ENCODE measurements around the gene MDH1B. TPM values are rescaled to one million over a fixed set of nuclear protein-coding genes. Genes with fewer than 3 reads are reported as not detected.

Gene MDH1B
- total RNA-seq, 2 donors from 2014 or later = 0.37 to 0.50 TPM

GRCh38 chr2:206728277-206729199, 36.6 kb downstream of the MDH1B start:
- intact Hi-C loops (cut with DNase I) = no loop called here
- no peak for TF ChIP-seq CTCF (IDR thresholded peaks at IDR 0.05)

GRCh38 chr2:206727287-206727686, 37.8 kb downstream of the MDH1B start:
- intact Hi-C loops (cut with DNase I) = no loop called here
- no peak overlapping the region for H3K9ac ChIP-seq (ENCODE audit: low read depth in 2 of 2, low read length in 2 of 2)
- H3K4me3 ChIP-seq = no peak overlapping the region
- no peaks in the 10 kb centered on the region for H3K27me3 ChIP-seq
- H3K36me3 ChIP-seq = no peaks in the 10 kb centered on the region
- DNase-seq = no peak
- H3K4me1 ChIP-seq = no peaks in the 10 kb centered on the region
- TF ChIP-seq CTCF (IDR thresholded peaks at IDR 0.05) = no peak
- no peaks in the 10 kb centered on the region for H3K9me3 ChIP-seq
- H3K27ac ChIP-seq = no peak overlapping the region

More at GRCh38 chr2:206728277-206729199, 36.6 kb downstream of the MDH1B start:
- no peaks in the 10 kb centered on the region for H3K9me3 ChIP-seq
- H3K27me3 ChIP-seq = no peaks in the 10 kb centered on the region
- DNase-seq = no peak
- no peak overlapping the region for H3K27ac ChIP-seq
- no peaks in the 10 kb centered on the region for H3K4me1 ChIP-seq
- H3K4me3 ChIP-seq = no peak overlapping the region
- no peak overlapping the region for H3K9ac ChIP-seq (ENCODE audit: low read depth in 2 of 2, low read length in 2 of 2)
- no peaks in the 10 kb centered on the region for H3K36me3 ChIP-seq

- intact Hi-C loops (cut with DNase I) = no loop called here
- H3K27ac ChIP-seq = no peak overlapping the region
- H3K4me1 ChIP-seq = no peaks in the 10 kb centered on the region
- no peak for TF ChIP-seq CTCF (IDR thresholded peaks at IDR 0.05)
- no peak overlapping the region for H3K4me3 ChIP-seq
- H3K27me3 ChIP-seq = no peaks in the 10 kb centered on the region
- H3K9ac ChIP-seq (ENCODE audit: low read depth in 2 of 2, low read length in 2 of 2) = no peak overlapping the region
- no peaks in the 10 kb centered on the region for H3K9me3 ChIP-seq
- no peak for DNase-seq
- no peaks in the 10 kb centered on the region for H3K36me3 ChIP-seq
These were observed 41.8 kb downstream of the MDH1B start for GRCh38 chr2:206723288-206723687.

- no peaks in the 10 kb centered on the region for H3K27me3 ChIP-seq
- TF ChIP-seq CTCF (IDR thresholded peaks at IDR 0.05) = no peak
- no peak overlapping the region for H3K27ac ChIP-seq
- H3K9ac ChIP-seq (ENCODE audit: low read depth in 2 of 2, low read length in 2 of 2) = no peak overlapping the region
- no peaks in the 10 kb centered on the region for H3K4me1 ChIP-seq
- H3K36me3 ChIP-seq = no peaks in the 10 kb centered on the region
- H3K9me3 ChIP-seq = no peaks in the 10 kb centered on the region
- DNase-seq = no peak
- H3K4me3 ChIP-seq = no peak overlapping the region
- intact Hi-C loops (cut with DNase I) = no loop called here
These were observed 43.7 kb downstream of the MDH1B start for GRCh38 chr2:206721256-206721920.

- TF ChIP-seq CTCF (IDR thresholded peaks at IDR 0.05) = no peak
- Histone ChIP-seq H3K4me1 (no peaks in the 10 kb centered on the region), H3K9me3 (no peaks in the 10 kb centered on the region), H3K27me3 (no peaks in the 10 kb centered on the region), H3K9ac (ENCODE audit: low read depth in 2 of 2, low read length in 2 of 2) (no peak within 1 kb of the TSS), H3K4me3 (no peak within 1 kb of the TSS), H3K27ac (no peak within 1 kb of the TSS), H3K36me3 (no peaks in the 10 kb centered on the region)
- intact Hi-C loops (cut with DNase I) = no loop called here
- DNase-seq = no peak
These were observed 46.8 kb downstream of the MDH1B start, which contains the start of gene DYTN for GRCh38 chr2:206718296-206718695. Gene DYTN, minus strand, starts transcription at chr2:206718396. Its CDS starts 117 bp downstream, at chr2:206718279.
